Stimulated activated effector memory CD8-positive, alpha-beta T cell treated with anti-CD3 and anti-CD28 coated beads, Interleukin-12 subunit alpha, Interleukin-12 subunit beta, amount 100 ng/mL, for 72 hours (primary cell): ENCODE data around the gene NOTCH3.
A peak's percentile ranks its signal among the peaks of the same experiment; 100 is the strongest.

Experiments
- ATAC-seq: fragments of 150-1000 bp; cut with Tn5 transposase; 2 replicates; pipeline ENCODE4 v1.10.0; 2021
- DNase-seq, 2 donors: peaks; one replicate each; pipeline ENCODE4 v3.0.0; 2021 to 2022; ENCODE audit warnings: low spot score in 2 of 2
- H3K27ac Mint-ChIP-seq: one replicate; pipeline ENCODE4 v1.8.0; 2022; ENCODE audit warnings: mild to moderate bottlenecking, mixed read lengths
- H3K36me3 Mint-ChIP-seq: one replicate; pipeline ENCODE4 v1.8.0; 2022; ENCODE audit warnings: mild to moderate bottlenecking, mixed read lengths
- H3K4me1 Mint-ChIP-seq: one replicate; pipeline ENCODE4 v1.8.0; 2022; ENCODE audit warnings: mixed read lengths
- H3K4me3 Mint-ChIP-seq: one replicate; pipeline ENCODE4 v1.8.0; 2022; ENCODE audit warnings: mild to moderate bottlenecking, mixed read lengths
- H3K9me3 Mint-ChIP-seq: one replicate; pipeline ENCODE4 v1.8.0; 2022; ENCODE audit warnings: mixed read lengths

Gene NOTCH3

DNA sequence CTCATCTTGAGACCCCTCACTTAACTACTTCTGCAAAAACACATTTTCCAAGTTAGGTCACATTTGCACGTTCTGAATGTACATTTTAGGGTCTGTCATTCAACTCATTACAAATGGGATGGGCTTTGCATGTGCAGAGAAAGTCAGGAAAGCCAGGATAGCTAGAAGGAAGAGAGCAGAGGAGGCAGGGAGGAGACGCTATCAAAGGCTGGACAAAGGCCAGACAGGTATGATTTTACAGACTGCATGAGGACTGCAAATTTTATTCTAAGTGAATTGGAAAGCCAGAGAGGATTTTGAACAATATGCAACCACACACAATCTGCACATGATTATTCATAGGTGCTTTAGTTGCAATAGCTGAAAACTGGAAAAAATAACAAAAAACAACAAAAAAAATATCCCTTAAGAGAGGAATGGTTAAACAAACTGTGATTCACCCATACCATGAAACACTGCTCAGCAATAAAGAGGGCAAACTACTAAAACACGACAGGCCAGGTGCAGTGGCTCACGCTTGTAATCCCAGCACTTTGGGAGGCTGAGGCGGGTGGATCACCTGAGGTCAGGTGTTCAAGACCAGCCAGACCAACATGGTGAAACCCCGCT is 72.5 kb downstream of the NOTCH3 start:
- peaks cover 12% of the 10 kb centered on the region for H3K36me3 Mint-ChIP-seq
- ATAC-seq (no peak), DNase-seq (no peak)
- H3K27ac Mint-ChIP-seq = no peak overlapping the region
- peaks cover 25% of the 10 kb centered on the region for H3K4me1 Mint-ChIP-seq
- no peak overlapping the region for H3K4me3 Mint-ChIP-seq
- H3K9me3 Mint-ChIP-seq = no peaks in the 10 kb centered on the region

DNA sequence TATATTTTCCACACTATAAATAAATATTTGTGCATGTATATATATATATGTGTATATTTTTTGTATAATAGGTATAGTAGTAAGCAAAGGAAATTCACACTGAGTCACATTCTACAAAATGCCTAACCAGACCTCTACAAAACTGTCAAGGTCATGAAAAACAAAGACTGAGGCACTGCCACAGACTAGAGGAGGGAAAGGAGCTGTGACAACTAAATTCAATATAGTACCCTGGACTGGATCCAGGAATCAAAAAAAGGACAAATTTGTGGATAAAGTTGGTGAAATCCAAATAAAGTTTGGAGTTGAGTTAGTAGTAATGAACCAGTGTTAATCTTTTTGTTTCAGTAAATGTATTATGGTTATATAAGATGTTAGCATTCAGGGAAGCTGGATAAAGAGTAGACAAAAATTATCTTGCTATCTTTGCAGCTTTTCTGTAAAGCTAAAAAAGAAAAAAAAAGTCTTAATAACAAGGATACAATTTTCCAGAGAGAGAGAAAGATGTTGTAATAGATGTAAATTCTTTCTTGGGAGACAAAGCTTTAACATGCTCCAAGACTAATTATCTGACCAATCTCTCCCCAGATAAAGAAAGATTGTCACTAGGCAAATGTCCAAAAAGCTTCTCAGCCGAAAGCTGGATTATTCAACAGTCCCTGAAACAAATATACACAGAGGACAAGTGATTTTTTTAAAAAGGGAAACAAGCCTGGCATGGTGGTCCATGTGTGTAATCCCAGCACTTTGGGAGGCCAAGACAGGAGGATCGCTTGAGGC is 74.5 kb downstream of the NOTCH3 start:
- Mint-ChIP-seq H3K36me3 (peaks cover 22% of the 10 kb centered on the region), H3K9me3 (no peaks in the 10 kb centered on the region), H3K4me1 (peaks cover 27% of the 10 kb centered on the region), H3K4me3 (peak overlapping the region; percentile 93), H3K27ac (peak overlapping the region; percentile 97)
- DNase-seq = no peak
- ATAC-seq = no peak

DNA sequence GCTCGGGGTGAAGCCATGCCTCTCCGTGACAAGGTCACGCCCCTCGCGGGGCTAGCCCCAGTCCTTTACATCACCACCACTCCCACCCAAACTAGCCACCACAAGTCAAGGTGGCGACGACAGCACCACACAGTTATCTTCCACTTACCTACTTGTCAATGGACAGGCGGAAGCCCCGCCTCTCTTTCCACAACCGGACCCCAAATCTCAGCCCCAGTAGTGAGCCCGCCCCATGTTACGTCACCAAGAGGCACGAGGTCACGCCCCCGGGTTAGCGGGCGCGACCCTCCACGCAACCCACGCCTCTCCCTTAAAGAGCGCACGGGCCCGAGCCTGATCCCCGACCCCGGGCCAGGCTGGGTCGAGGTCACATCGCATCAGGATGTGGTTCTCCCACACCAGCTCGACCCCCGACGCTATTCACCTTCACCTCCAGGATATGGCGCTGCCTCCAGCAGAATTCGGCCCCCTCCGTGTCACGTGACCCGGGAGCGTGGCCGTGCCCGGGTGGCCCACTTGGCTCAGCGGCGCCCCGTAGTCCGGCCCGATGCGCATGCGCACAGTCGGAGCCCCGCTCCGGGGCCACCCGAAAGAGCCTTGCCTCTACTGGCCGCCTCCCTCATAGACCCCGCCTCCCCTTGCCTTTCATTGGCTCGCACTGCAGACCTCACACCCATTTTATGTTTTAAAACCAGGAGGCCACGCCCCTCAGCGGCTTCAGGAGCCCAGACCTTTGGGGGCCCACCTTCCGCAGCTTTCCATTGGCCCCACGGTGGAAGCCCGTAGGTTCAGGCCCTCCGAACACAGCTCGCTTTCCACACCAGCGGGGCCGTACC is 75.3 kb downstream of the NOTCH3 start:
- peak; percentile 94 for ATAC-seq
- peaks cover 30% of the 10 kb centered on the region for H3K36me3 Mint-ChIP-seq
- DNase-seq = peak; percentile 97 to 99
- peaks cover 31% of the 10 kb centered on the region for H3K4me1 Mint-ChIP-seq
- H3K9me3 Mint-ChIP-seq = no peaks in the 10 kb centered on the region
- H3K4me3 Mint-ChIP-seq = peak overlapping the region; percentile 93
- peak overlapping the region; percentile 97 for H3K27ac Mint-ChIP-seq

- no peak for ATAC-seq
- Mint-ChIP-seq H3K4me3 (peak overlapping the region; percentile 93), H3K27ac (peak overlapping the region; percentile 97), H3K4me1 (peaks cover 26% of the 10 kb centered on the region), H3K36me3 (peaks cover 37% of the 10 kb centered on the region), H3K9me3 (no peaks in the 10 kb centered on the region)
- DNase-seq = no peak
Observed at GRCh38 chr19:15124572-15125231, 76.1 kb downstream of the NOTCH3 start.

GRCh38 chr19:15123900-15124299 is 76.9 kb downstream of the NOTCH3 start:
- Mint-ChIP-seq H3K9me3 (no peaks in the 10 kb centered on the region), H3K4me3 (peak overlapping the region; percentile 93), H3K27ac (peak overlapping the region; percentile 97), H3K4me1 (peaks cover 26% of the 10 kb centered on the region), H3K36me3 (peaks cover 45% of the 10 kb centered on the region)
- ATAC-seq = no peak
- no peak for DNase-seq

DNA sequence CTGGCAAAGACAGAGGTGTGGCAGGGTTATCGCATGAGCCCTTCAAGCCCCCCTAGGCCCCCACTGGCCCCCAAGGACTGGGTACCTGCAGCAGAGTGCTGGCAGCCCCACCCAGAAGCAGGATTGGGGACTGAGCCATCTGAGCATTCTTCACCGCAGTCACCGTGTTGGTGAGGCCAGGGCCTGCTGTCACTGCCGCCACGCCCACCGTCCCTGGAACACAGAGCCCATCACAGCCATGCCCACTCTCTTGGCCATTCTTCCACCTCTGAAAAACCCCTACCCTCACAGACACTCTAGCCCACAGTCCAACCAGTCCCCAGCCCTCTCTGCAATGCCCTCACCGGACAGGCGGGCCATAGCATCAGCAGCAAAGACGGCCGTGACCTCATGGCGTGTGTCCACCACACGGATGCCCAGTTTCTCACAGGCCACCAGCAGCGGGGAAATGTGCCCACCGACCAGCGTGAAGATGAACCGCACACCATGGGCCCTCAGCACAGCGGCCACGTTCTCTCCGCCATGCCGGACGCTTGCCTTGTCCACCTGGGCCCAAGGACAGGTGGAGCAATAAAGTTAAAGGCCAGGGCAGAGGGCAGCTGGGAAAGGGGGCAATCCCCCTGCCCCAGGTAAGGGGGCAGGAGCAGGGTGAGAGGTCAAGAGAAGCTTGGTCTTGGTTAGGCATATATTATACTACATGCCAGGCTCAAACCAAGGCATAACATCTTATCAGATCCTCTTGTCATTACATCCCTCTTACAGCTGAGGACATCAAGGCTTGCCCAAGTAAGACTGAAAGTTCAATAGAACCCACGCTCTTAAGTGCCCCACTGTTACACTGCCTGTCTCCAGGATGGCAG is 77.5 kb downstream of the NOTCH3 start:
- Mint-ChIP-seq H3K36me3 (peaks cover 51% of the 10 kb centered on the region), H3K27ac (peak overlapping the region; percentile 97), H3K4me1 (peaks cover 26% of the 10 kb centered on the region), H3K9me3 (no peaks in the 10 kb centered on the region), H3K4me3 (peak overlapping the region; percentile 93)
- no peak for ATAC-seq
- no peak for DNase-seq

GRCh38 chr19:15122331-15123030 is 78.3 kb downstream of the NOTCH3 start:
- Mint-ChIP-seq H3K4me3 (no peak overlapping the region), H3K36me3 (peaks cover 58% of the 10 kb centered on the region), H3K27ac (no peak overlapping the region), H3K9me3 (no peaks in the 10 kb centered on the region), H3K4me1 (peaks cover 26% of the 10 kb centered on the region)
- DNase-seq (no peak), ATAC-seq (no peak)

- Mint-ChIP-seq H3K27ac (peak overlapping the region; percentile 75), H3K9me3 (no peaks in the 10 kb centered on the region), H3K36me3 (peaks cover 65% of the 10 kb centered on the region), H3K4me3 (no peak overlapping the region), H3K4me1 (peaks cover 21% of the 10 kb centered on the region)
- no peak for DNase-seq
- no peak for ATAC-seq
Observed at GRCh38 chr19:15120135-15121026, 80.4 kb downstream of the NOTCH3 start.

DNA sequence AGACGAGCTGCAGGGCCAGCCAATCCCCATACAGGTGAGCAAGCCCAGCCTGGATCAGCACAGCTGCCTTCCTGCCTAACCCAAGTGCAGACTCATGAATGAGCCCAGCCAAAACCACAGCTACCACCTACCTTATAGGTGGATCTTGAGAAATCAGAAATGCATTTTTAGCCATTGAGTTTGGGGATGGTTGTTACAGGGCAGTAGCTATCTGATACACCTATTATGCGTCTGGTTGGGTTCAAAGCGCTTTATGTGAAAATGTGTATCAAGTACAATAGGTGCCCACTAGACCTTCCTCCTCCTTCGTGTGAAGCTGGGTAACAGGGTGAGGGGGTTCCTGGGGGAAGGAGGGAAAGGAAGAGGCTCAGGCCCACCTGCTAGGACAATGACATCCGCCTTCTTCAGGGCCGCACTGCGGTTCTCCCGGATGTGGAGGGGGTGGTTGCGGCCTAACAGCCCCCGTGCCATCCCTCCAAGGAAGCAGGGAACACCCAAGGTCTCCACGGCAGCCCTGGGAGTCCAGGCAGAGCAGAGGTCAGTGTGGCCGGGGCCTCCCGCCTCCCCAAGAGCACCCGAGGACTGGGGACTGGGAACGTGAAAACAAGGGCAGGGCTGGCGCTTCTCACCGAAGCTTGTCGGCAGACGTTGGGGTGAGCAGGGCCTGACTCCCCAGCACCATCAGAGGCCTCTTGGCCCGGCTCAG is 81.9 kb downstream of the NOTCH3 start:
- peaks cover 7% of the 10 kb centered on the region for H3K4me1 Mint-ChIP-seq
- no peak overlapping the region for H3K27ac Mint-ChIP-seq
- peaks cover 59% of the 10 kb centered on the region for H3K36me3 Mint-ChIP-seq
- ATAC-seq (no peak), DNase-seq (no peak)
- H3K9me3 Mint-ChIP-seq = no peaks in the 10 kb centered on the region
- H3K4me3 Mint-ChIP-seq = no peak overlapping the region

DNA sequence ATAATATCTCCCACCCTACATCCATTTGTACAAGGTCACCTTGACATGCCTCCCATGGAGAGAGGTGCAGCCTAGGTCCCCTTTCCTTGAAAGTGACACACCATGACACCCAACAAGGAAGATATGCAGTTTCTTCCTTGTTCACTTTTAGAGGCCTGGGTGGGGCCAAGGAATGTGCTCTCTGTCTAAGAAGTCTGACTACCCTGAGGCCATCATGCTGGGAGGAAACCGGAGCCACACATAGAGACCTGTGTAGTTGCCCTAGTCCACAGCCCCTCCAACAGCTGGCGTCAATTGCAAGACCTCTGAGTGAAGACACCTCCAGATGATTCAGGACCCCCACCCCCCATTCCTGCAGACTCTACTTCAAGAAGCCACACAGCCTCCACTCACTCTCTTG is 82.5 kb downstream of the NOTCH3 start:
- DNase-seq = no peak
- no peak overlapping the region for H3K4me3 Mint-ChIP-seq
- no peaks in the 10 kb centered on the region for H3K9me3 Mint-ChIP-seq
- no peak for ATAC-seq
- H3K36me3 Mint-ChIP-seq = peaks cover 59% of the 10 kb centered on the region
- H3K4me1 Mint-ChIP-seq = peaks cover 5% of the 10 kb centered on the region
- H3K27ac Mint-ChIP-seq = no peak overlapping the region

DNA sequence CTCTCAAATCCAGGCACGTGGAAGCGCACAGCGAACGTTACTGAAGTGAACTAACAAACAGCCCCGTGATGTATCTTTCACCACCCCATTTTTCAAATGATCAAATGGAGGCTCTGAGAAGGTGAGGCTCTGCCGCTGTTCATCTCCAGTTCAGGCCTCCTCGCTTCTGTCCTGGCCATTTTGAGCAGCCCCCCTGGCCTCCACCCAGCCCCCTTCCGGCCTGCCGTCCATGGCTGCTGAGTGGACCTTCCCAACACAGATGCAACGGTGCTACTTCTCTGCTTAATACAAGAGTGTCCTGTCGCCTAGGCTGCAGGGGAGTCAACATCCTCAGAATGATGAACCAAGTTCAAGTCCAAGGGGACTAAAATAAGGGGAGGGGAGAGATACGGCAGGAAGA is 83.9 kb downstream of the NOTCH3 start:
- Mint-ChIP-seq H3K4me3 (no peak overlapping the region), H3K36me3 (peaks cover 56% of the 10 kb centered on the region)

DNA sequence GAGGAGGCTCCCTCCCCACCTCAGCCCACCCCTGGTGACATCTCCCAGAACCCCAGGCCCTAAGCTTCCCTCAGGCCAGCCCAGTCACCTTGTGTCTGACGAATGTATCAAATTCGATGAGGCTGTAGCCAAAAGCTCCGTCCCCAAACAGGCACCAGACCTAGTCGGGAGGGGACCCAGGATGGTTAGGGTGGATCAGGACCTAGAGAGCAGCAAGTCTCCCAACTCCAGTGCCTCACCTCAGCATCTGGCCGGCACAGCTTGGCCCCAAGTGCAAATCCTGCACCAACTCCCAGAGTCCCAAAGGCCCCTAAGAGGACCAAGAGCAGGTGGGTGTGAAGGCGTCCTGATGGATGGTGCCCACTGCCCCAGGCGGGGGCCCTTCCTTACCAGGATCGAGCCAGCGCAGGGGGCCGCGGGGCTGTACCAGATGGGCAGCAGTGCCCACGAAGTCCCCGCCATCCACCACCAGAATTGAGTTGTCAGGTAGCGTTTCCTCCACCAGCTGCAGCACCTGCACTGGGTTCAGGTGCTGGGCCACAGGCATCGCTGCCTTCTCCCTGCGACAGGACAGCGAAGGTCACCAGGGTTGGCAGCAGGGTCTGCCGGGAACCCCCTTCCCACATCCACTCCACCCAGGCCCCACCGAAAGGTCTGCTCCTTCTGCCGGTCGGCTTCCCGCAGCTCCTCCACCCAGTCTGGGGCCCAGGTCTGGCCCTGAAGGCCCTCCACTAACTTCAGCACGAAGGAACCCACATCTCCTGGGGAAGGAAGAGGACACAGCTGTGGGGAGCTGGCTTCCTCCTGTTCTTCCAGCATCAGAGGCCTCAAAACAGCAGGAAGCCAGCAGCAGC is 84.8 kb downstream of the NOTCH3 start:
- H3K4me1 Mint-ChIP-seq = peaks cover under 1% of the 10 kb centered on the region
- peaks cover 47% of the 10 kb centered on the region for H3K36me3 Mint-ChIP-seq
- no peak for DNase-seq
- no peak overlapping the region for H3K4me3 Mint-ChIP-seq
- no peak for ATAC-seq
- H3K27ac Mint-ChIP-seq = no peak overlapping the region
- H3K9me3 Mint-ChIP-seq = no peaks in the 10 kb centered on the region

More for the DNA sequence above, 83.9 kb downstream of the NOTCH3 start:
- DNase-seq (no peak), ATAC-seq (no peak)
- Mint-ChIP-seq H3K27ac (no peak overlapping the region), H3K9me3 (no peaks in the 10 kb centered on the region), H3K4me1 (peaks cover 5% of the 10 kb centered on the region)
